Body of pancreas (tissue), 4 donors: ENCODE measurements around the gene FAM216A. TPM values are rescaled to one million over a fixed set of nuclear protein-coding genes. Genes with fewer than 3 reads are reported as not detected.
A peak's percentile ranks its signal among the peaks of the same experiment; 100 is the strongest.
"Not testable (repeated sequence)": the region's sequence is repeated elsewhere in the genome, so short reads cannot be mapped to it uniquely, and the experiment has no call there.

ENCODE experiments used
- ATAC-seq: fragments of 150-250 bp; one replicate; pipeline ENCODE4 v1.9.1; 2016
- DNase-seq, 4 donors: peaks; one replicate each; pipeline ENCODE4 v3.0.0-alpha.2; 2019
- H3K27ac ChIP-seq, 4 donors: fragments of 200-600 bp; sonication (generic); 1 replicate in 3 of 4; 2 replicates in 1 of 4; pipeline versions ENCODE4 v1.5.1 to v1.6.1; 2016 to 2019; ENCODE audit warnings: mild to moderate bottlenecking in 1 of 4, mixed read lengths in 1 of 4, moderate library complexity in 1 of 4
- H3K27me3 ChIP-seq, 2 donors: fragments of 200-600 bp; sonication (generic); one replicate each; pipeline ENCODE4 v1.6.0; 2016; ENCODE audit warnings: mild to moderate bottlenecking in 1 of 2
- H3K36me3 ChIP-seq, 2 donors: fragments of 200-600 bp; sonication (generic); replicated peaks in 1 of 2; 2 replicates each; pipeline ENCODE4 v1.5.1; 2016; ENCODE audit warnings: low read depth in 2 of 2; ENCODE audit not compliant: insufficient read depth in 1 of 2
- H3K4me1 ChIP-seq: fragments of 200-600 bp; sonication (generic); one replicate; pipeline ENCODE4 v1.6.0; 2016
- H3K4me3 ChIP-seq, 2 donors: fragments of 200-600 bp; sonication (generic); 1 replicate in 1 of 2; 2 replicates in 1 of 2; pipeline ENCODE4 v1.5.1; 2016 to 2019
- H3K9me3 ChIP-seq, 3 donors: fragments of 200-600 bp; sonication (generic); 1 replicate in 2 of 3; 2 replicates in 1 of 3; pipeline ENCODE4 v1.5.1; 2016
- CTCF ChIP-seq, 7 experiments: fragments of 450-650 bp in 4 of 7; fragments of 200-600 bp in 3 of 7; sonication (generic) in 3 of 7; IDR thresholded peaks; one replicate each; pipeline ENCODE4 v1.5.1; 2016 to 2019; ENCODE audit warnings: antibody characterized with exemption in 7 of 7
- POLR2A ChIP-seq, 3 donors: fragments of 450-650 bp; IDR thresholded peaks; one replicate each; pipeline ENCODE4 v1.6.1; 2016; ENCODE audit warnings: antibody characterized with exemption in 3 of 3, mild to moderate bottlenecking in 2 of 3
- whole genome bisulfite sequencing, 2 donors: methylation state at CpG; one replicate each; pipeline ENCODE4 v1.1.5; 2017; 5-methylcytosine and 5-hydroxymethylcytosine counted together
- intact Hi-C: fragments of 100-400 bp; cut with DNase I; formaldehyde crosslinking; loops from one replicate; pipeline ENCODE4 v1.15.1; 2023
- total RNA-seq, 2 donors: library from RNA; depleted of rRNA; stranded (reverse); fragments of >200 nt; gene quantifications; one replicate each; pipeline ENCODE4 v1.1.0, GENCODE V29; 2016

Gene FAM216A
- total RNA-seq, 2 donors from 2014 or later, result 0.99 to 2.6 TPM

- peaks cover 0 to 7% of the 10 kb centered on the region in 2 donors for H3K36me3 ChIP-seq
- no peak overlapping the region for H3K4me3 ChIP-seq
- ATAC-seq (no peak), DNase-seq (no peak)
- H3K27ac ChIP-seq, result no peak overlapping the region
- H3K4me1 ChIP-seq, result peaks cover 25% of the 10 kb centered on the region
- H3K27me3 ChIP-seq, result no peaks in the 10 kb centered on the region
- WGBS, 2 donors, result 84 to 100% methylated on average over 1 to 2 of the region's 2 CpGs
- TF ChIP-seq POLR2A (IDR thresholded peaks at IDR 0.05) (no peak), CTCF (IDR thresholded peaks at IDR 0.05) (no peak)
- intact Hi-C loops, result no loop called here
- H3K9me3 ChIP-seq, result no peaks in the 10 kb centered on the region
Measured at GRCh38 chr12:110465024-110465423, 3.6 kb upstream of the FAM216A start.

- H3K27ac ChIP-seq, ATAC-seq, DNase-seq, H3K4me3 ChIP-seq, H3K36me3 ChIP-seq, H3K9me3 ChIP-seq, intact Hi-C loops, H3K27me3 ChIP-seq: not testable (repeated sequence)
- H3K4me1 ChIP-seq, result peaks cover 25% of the 10 kb centered on the region
- WGBS, 2 donors, result 84 to 85% methylated on average over 11 of the region's 11 CpGs
Measured at GRCh38 chr12:110465765-110466164, 2.9 kb upstream of the FAM216A start.

- DNase-seq (no peak), ATAC-seq (no peak)
- intact Hi-C loops, result no loop called here
- 46 to 54% methylated on average over 5 of the region's 5 CpGs for WGBS, 2 donors
- TF ChIP-seq POLR2A (IDR thresholded peaks at IDR 0.05) (no peak), CTCF (IDR thresholded peaks at IDR 0.05) (no peak)
- Histone ChIP-seq H3K4me1 (peaks cover 25% of the 10 kb centered on the region), H3K27me3 (no peaks in the 10 kb centered on the region), H3K9me3 (no peaks in the 10 kb centered on the region), H3K36me3 (peaks cover 0 to 6% of the 10 kb centered on the region in 2 donors), H3K4me3 (no peak overlapping the region), H3K27ac (no peak overlapping the region)
Measured at GRCh38 chr12:110466791-110467190, 1.9 kb upstream of the FAM216A start.

GRCh38 chr12:110467847-110468213, 815 bp upstream of the FAM216A start:
- intact Hi-C loops, result no loop called here
- Histone ChIP-seq H3K27me3 (no peaks in the 10 kb centered on the region), H3K36me3 (peaks cover 0 to 6% of the 10 kb centered on the region in 2 donors), H3K4me3 (peak overlapping the region; percentile 33 to 56), H3K9me3 (no peaks in the 10 kb centered on the region), H3K4me1 (peaks cover 25% of the 10 kb centered on the region), H3K27ac (peak overlapping the region; percentile 40 to 91 (median 75))
- no peak for ATAC-seq
- WGBS, 2 donors, result 1% methylated on average over 15 of the region's 15 CpGs
- no peak for TF ChIP-seq CTCF (IDR thresholded peaks at IDR 0.05)
- TF ChIP-seq POLR2A (IDR thresholded peaks at IDR 0.05), result peak; percentile 78 to 96 (median 96)
- no peak for DNase-seq

- no peak for ATAC-seq
- 91 to 97% methylated on average over 7 of the region's 7 CpGs for WGBS, 2 donors
Measured at GRCh38 chr12:110475426-110475825, 6.8 kb downstream of the FAM216A start.

More at GRCh38 chr12:110475426-110475825, 6.8 kb downstream of the FAM216A start:
- H3K4me1 ChIP-seq, result no peaks in the 10 kb centered on the region
- TF ChIP-seq CTCF (IDR thresholded peaks at IDR 0.05) (no peak), POLR2A (IDR thresholded peaks at IDR 0.05) (no peak)
- H3K36me3 ChIP-seq, result no peaks in the 10 kb centered on the region
- DNase-seq, result no peak
- H3K27me3 ChIP-seq, result no peaks in the 10 kb centered on the region
- intact Hi-C loops, result no loop called here
- no peaks in the 10 kb centered on the region for H3K9me3 ChIP-seq
- no peak overlapping the region for H3K4me3 ChIP-seq
- no peak overlapping the region for H3K27ac ChIP-seq
